ENCODE results near the gene EHBP1. TPM values are rescaled to one million over a fixed set of nuclear protein-coding genes. Genes with fewer than 3 reads are reported as not detected.

Gene EHBP1
- total and polyA plus RNA-seq, 2 donors (not counting 1 experiment from before 2014, with no cell fraction given): 129 to 191 TPM

GRCh38 chr2:62723253-62723652 is 17.7 kb downstream of the EHBP1 start:
- no peak for DNase-seq (ENCODE audit: low read depth in 2 of 2)
- H2AFZ ChIP-seq (ENCODE audit: low read length): no peak overlapping the region

GRCh38 chr2:62724106-62724505 is 18.6 kb downstream of the EHBP1 start:
- Histone ChIP-seq H3K4me3 (replicated peaks in 1 of 4; ENCODE audit: control extremely low read depth in 1 of 4, insufficient read depth in 1 of 4, low read depth in 3 of 4, low read length in 4 of 4) (no peak overlapping the region), H3K9ac (ENCODE audit: insufficient read depth, low read length) (no peak overlapping the region), H3K79me2 (ENCODE audit: control insufficient read depth, insufficient read depth, low read length) (peaks cover 86% of the 10 kb centered on the region), H3K9me3 (ENCODE audit: control insufficient read depth, insufficient read depth, low read depth, low read length) (no peaks in the 10 kb centered on the region), H3K36me3 (ENCODE audit: control insufficient read depth, insufficient read depth, low read length) (no peaks in the 10 kb centered on the region), H3K4me1 (ENCODE audit: control insufficient read depth, extremely low read depth, insufficient read depth, low read length) (no peaks in the 10 kb centered on the region), H3K4me2 (ENCODE audit: extremely low read depth, insufficient read depth, low read length) (no peak overlapping the region), H3K27ac (ENCODE audit: insufficient read depth, low read length) (no peak overlapping the region), H3K27me3 (ENCODE audit: control insufficient read depth, insufficient read depth, low read length) (no peaks in the 10 kb centered on the region), H4K20me1 (ENCODE audit: control insufficient read depth, extremely low read depth, insufficient read depth, low read length) (peaks cover 2% of the 10 kb centered on the region), H2AFZ (ENCODE audit: low read length) (no peak overlapping the region)
- peak in 1 of 2 donors; percentile 22 for DNase-seq (ENCODE audit: low read depth in 2 of 2)
- TF ChIP-seq CTCF (conservative IDR thresholded peaks at IDR 0.05 in 1 of 2, IDR thresholded peaks at IDR 0.05 in 1 of 2; ENCODE audit: low read depth in 1 of 2, low read length in 2 of 2) (no peak), EZH2 (IDR thresholded peaks at IDR 0.05; ENCODE audit: low read length, missing control alignments) (no peak)

More at GRCh38 chr2:62723253-62723652, 17.7 kb downstream of the EHBP1 start:
- H3K4me1 ChIP-seq (ENCODE audit: control insufficient read depth, extremely low read depth, insufficient read depth, low read length): no peaks in the 10 kb centered on the region
- no peak overlapping the region for H3K4me2 ChIP-seq (ENCODE audit: extremely low read depth, insufficient read depth, low read length)
- no peak overlapping the region for H3K27ac ChIP-seq (ENCODE audit: insufficient read depth, low read length)
- H3K36me3 ChIP-seq (ENCODE audit: control insufficient read depth, insufficient read depth, low read length): peaks cover under 1% of the 10 kb centered on the region
- no peaks in the 10 kb centered on the region for H3K9me3 ChIP-seq (ENCODE audit: control insufficient read depth, insufficient read depth, low read depth, low read length)
- no peaks in the 10 kb centered on the region for H4K20me1 ChIP-seq (ENCODE audit: control insufficient read depth, extremely low read depth, insufficient read depth, low read length)
- TF ChIP-seq CTCF (conservative IDR thresholded peaks at IDR 0.05 in 1 of 2, IDR thresholded peaks at IDR 0.05 in 1 of 2; ENCODE audit: low read depth in 1 of 2, low read length in 2 of 2) (no peak), EZH2 (IDR thresholded peaks at IDR 0.05; ENCODE audit: low read length, missing control alignments) (no peak)
- H3K27me3 ChIP-seq (ENCODE audit: control insufficient read depth, insufficient read depth, low read length): no peaks in the 10 kb centered on the region
- no peak overlapping the region for H3K4me3 ChIP-seq (replicated peaks in 1 of 4; ENCODE audit: control extremely low read depth in 1 of 4, insufficient read depth in 1 of 4, low read depth in 3 of 4, low read length in 4 of 4)
- peaks cover 92% of the 10 kb centered on the region for H3K79me2 ChIP-seq (ENCODE audit: control insufficient read depth, insufficient read depth, low read length)
- H3K9ac ChIP-seq (ENCODE audit: insufficient read depth, low read length): no peak overlapping the region

- no peaks in the 10 kb centered on the region for H3K4me1 ChIP-seq (ENCODE audit: control insufficient read depth, extremely low read depth, insufficient read depth, low read length)
- no peak overlapping the region for H3K27ac ChIP-seq (ENCODE audit: insufficient read depth, low read length)
- H3K36me3 ChIP-seq (ENCODE audit: control insufficient read depth, insufficient read depth, low read length): no peaks in the 10 kb centered on the region
- H3K9ac ChIP-seq (ENCODE audit: insufficient read depth, low read length): no peak overlapping the region
- no peak overlapping the region for H2AFZ ChIP-seq (ENCODE audit: low read length)
- H3K4me2 ChIP-seq (ENCODE audit: extremely low read depth, insufficient read depth, low read length): no peak overlapping the region
- H3K9me3 ChIP-seq (ENCODE audit: control insufficient read depth, insufficient read depth, low read depth, low read length): no peaks in the 10 kb centered on the region
- no peak for TF ChIP-seq CTCF (conservative IDR thresholded peaks at IDR 0.05 in 1 of 2, IDR thresholded peaks at IDR 0.05 in 1 of 2; ENCODE audit: low read depth in 1 of 2, low read length in 2 of 2)
- TF ChIP-seq EZH2 (IDR thresholded peaks at IDR 0.05; ENCODE audit: low read length, missing control alignments): no peak
- H3K27me3 ChIP-seq (ENCODE audit: control insufficient read depth, insufficient read depth, low read length): no peaks in the 10 kb centered on the region
- H4K20me1 ChIP-seq (ENCODE audit: control insufficient read depth, extremely low read depth, insufficient read depth, low read length): peaks cover 2% of the 10 kb centered on the region
- H3K4me3 ChIP-seq (replicated peaks in 1 of 4; ENCODE audit: control extremely low read depth in 1 of 4, insufficient read depth in 1 of 4, low read depth in 3 of 4, low read length in 4 of 4): no peak overlapping the region
- peaks cover 82% of the 10 kb centered on the region for H3K79me2 ChIP-seq (ENCODE audit: control insufficient read depth, insufficient read depth, low read length)
- no peak for DNase-seq (ENCODE audit: low read depth in 2 of 2)
These were observed 19.6 kb downstream of the EHBP1 start for GRCh38 chr2:62724886-62725711.

All from fibroblast of lung (primary cell).